ENCODE results near the gene KCNK16. TPM values are rescaled to one million over a fixed set of nuclear protein-coding genes. Genes with fewer than 3 reads are reported as not detected.

KCNK16 gene
- total RNA-seq, 4 donors from 2014 or later = 0.88 TPM; not detected in 3

GRCh38 chr6:39295611-39296011 lies 26.9 kb downstream of the KCNK16 start:
- H3K9me3 ChIP-seq = no peaks in the 10 kb centered on the region
- H3K4me3 ChIP-seq (replicated peaks in 1 of 3) = no peak overlapping the region
- H3K4me1 ChIP-seq = peaks cover 0 to 6% of the 10 kb centered on the region in 2 donors
- intact Hi-C loops (cut with DNase I) = no loop called here
- peak in 1 of 2 donors; percentile 52 for DNase-seq
- H3K36me3 ChIP-seq = no peaks in the 10 kb centered on the region
- H3K27me3 ChIP-seq = no peaks in the 10 kb centered on the region
- 39 to 43% methylated on average over 5 of the region's 5 CpGs for WGBS, 2 donors
- H3K27ac ChIP-seq = no peak overlapping the region
- TF ChIP-seq POLR2A (IDR thresholded peaks at IDR 0.05) (no peak), CTCF (IDR thresholded peaks at IDR 0.05) (no peak)

- peaks cover 0 to 6% of the 10 kb centered on the region in 2 donors for H3K4me1 ChIP-seq
- H3K27ac ChIP-seq = no peak overlapping the region
- DNase-seq = no peak
- no peaks in the 10 kb centered on the region for H3K27me3 ChIP-seq
- TF ChIP-seq POLR2A (IDR thresholded peaks at IDR 0.05) = no peak
- no peak for TF ChIP-seq CTCF (IDR thresholded peaks at IDR 0.05)
- no peak overlapping the region for H3K4me3 ChIP-seq (replicated peaks in 1 of 3)
- intact Hi-C loops (cut with DNase I) = no loop called here
- WGBS, 2 donors = 48 to 58% methylated on average over 1 of the region's 1 CpG
- H3K9me3 ChIP-seq = no peaks in the 10 kb centered on the region
- H3K36me3 ChIP-seq = no peaks in the 10 kb centered on the region
Observed at GRCh38 chr6:39294899-39295298, 27.6 kb downstream of the KCNK16 start.

GRCh38 chr6:39294133-39294532 lies 28.4 kb downstream of the KCNK16 start:
- TF ChIP-seq CTCF (IDR thresholded peaks at IDR 0.05) (no peak), POLR2A (IDR thresholded peaks at IDR 0.05) (no peak)

GRCh38 chr6:39292637-39293036 lies 29.9 kb downstream of the KCNK16 start:
- 94 to 97% methylated on average over 6 of the region's 6 CpGs for WGBS, 2 donors
- TF ChIP-seq CTCF (IDR thresholded peaks at IDR 0.05) = no peak
- no peaks in the 10 kb centered on the region for H3K9me3 ChIP-seq
- DNase-seq = no peak
- H3K4me1 ChIP-seq = peaks cover 0 to 6% of the 10 kb centered on the region in 2 donors
- H3K36me3 ChIP-seq = no peaks in the 10 kb centered on the region
- H3K4me3 ChIP-seq (replicated peaks in 1 of 3) = no peak overlapping the region
- H3K27ac ChIP-seq = no peak overlapping the region
- no peaks in the 10 kb centered on the region for H3K27me3 ChIP-seq
- intact Hi-C loops (cut with DNase I) = no loop called here

More at GRCh38 chr6:39294133-39294532, 28.4 kb downstream of the KCNK16 start:
- no peak overlapping the region for H3K4me3 ChIP-seq (replicated peaks in 1 of 3)
- DNase-seq = no peak
- H3K36me3 ChIP-seq = no peaks in the 10 kb centered on the region
- H3K27me3 ChIP-seq = no peaks in the 10 kb centered on the region
- H3K4me1 ChIP-seq = peaks cover 0 to 6% of the 10 kb centered on the region in 2 donors
- H3K9me3 ChIP-seq = no peaks in the 10 kb centered on the region
- 69 to 74% methylated on average over 5 of the region's 5 CpGs for WGBS, 2 donors
- intact Hi-C loops (cut with DNase I) = no loop called here
- H3K27ac ChIP-seq = no peak overlapping the region

GRCh38 chr6:39289490-39289889 lies 33.0 kb downstream of the KCNK16 start:
- H3K27ac ChIP-seq = no peak overlapping the region
- WGBS, 2 donors = 83 to 86% methylated on average over 2 of the region's 2 CpGs
- intact Hi-C loops (cut with DNase I) = no loop called here

More at GRCh38 chr6:39289490-39289889, 33.0 kb downstream of the KCNK16 start:
- Histone ChIP-seq H3K9me3 (no peaks in the 10 kb centered on the region), H3K27me3 (no peaks in the 10 kb centered on the region), H3K36me3 (no peaks in the 10 kb centered on the region), H3K4me3 (replicated peaks in 1 of 3) (no peak overlapping the region), H3K4me1 (no peaks in the 10 kb centered on the region)
- no peak for DNase-seq
- no peak for TF ChIP-seq POLR2A (IDR thresholded peaks at IDR 0.05)
- TF ChIP-seq CTCF (IDR thresholded peaks at IDR 0.05) = no peak
